Cardiac fibroblast (primary cell): Measurements from ENCODE around the gene RIMOC1.

Experiments used
- DNase-seq, 2 donors: peaks; one replicate each; pipeline versions ENCODE4 v3.0.0 to v3.0.0-alpha.2; 2010; ENCODE audit warnings: low read depth in 2 of 2
- H3K4me3 ChIP-seq, 2 donors: replicated peaks in 1 of 2; 1 replicate in 1 of 2; 2 replicates in 1 of 2; pipeline ENCODE4 v1.5.1; 2011; ENCODE audit warnings: low read depth in 2 of 2, low read length in 2 of 2, mild to moderate bottlenecking in 2 of 2, moderate library complexity in 1 of 2
- TF ChIP-seq, protein P1 (sequence below): IDR thresholded peaks from one replicate; pipeline ENCODE4 v1.5.1; 2011; ENCODE audit warnings: low read depth, mild to moderate bottlenecking, low read length, inconsistent platforms

RIMOC1 gene

DNA sequence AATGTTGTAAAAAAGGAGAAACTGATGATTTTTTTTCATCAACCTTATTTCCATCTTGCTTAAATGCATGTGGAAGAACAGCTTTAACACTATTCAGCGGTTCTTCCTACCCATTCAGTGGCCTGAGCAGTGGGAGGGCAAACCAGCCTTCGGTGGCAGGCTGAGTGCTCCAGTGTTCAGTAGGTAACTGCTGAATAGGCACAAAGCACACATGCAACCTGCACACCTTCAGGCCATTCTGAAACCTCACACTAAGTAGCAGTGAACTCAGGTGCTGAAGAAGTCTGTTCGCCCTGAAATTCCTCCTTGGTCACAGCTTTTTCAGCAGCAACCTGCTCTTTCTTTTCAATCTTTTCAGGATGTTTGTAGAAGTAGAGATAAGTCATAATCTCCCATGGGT, 47.1 kb downstream of the RIMOC1 start:
- DNase-seq, result no peak
- H3K4me3 ChIP-seq, result no peak overlapping the region
- TF ChIP-seq, protein P1, sequence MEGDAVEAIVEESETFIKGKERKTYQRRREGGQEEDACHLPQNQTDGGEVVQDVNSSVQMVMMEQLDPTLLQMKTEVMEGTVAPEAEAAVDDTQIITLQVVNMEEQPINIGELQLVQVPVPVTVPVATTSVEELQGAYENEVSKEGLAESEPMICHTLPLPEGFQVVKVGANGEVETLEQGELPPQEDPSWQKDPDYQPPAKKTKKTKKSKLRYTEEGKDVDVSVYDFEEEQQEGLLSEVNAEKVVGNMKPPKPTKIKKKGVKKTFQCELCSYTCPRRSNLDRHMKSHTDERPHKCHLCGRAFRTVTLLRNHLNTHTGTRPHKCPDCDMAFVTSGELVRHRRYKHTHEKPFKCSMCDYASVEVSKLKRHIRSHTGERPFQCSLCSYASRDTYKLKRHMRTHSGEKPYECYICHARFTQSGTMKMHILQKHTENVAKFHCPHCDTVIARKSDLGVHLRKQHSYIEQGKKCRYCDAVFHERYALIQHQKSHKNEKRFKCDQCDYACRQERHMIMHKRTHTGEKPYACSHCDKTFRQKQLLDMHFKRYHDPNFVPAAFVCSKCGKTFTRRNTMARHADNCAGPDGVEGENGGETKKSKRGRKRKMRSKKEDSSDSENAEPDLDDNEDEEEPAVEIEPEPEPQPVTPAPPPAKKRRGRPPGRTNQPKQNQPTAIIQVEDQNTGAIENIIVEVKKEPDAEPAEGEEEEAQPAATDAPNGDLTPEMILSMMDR, result no peak
